ENCODE results near the gene TFF1.

GRCh38 chr21:42413093-42413492, 46.8 kb upstream of the TFF1 start:
- no peak for TF ChIP-seq CTCF (IDR thresholded peaks at IDR 0.05)
- no peak for TF ChIP-seq POLR2A (IDR thresholded peaks at IDR 0.05)

All from thyroid gland (tissue), 4 donors.